SK-N-SH (cell line): ENCODE data around the gene TBC1D1. TPM values are rescaled to one million over a fixed set of nuclear protein-coding genes. Genes with fewer than 3 reads are reported as not detected.
A peak's percentile ranks its signal among the peaks of the same experiment; 100 is the strongest.

Experiments used
- CTCF ChIA-PET: fragments of 300-600, 350-600 bp; formaldehyde crosslinking; extraction: SDS; loops from one replicate; lab custom pipeline; 2021; lab: Yijun Ruan, JAX
- POLR2A ChIA-PET: fragments of 350-600 bp; sonication (Branson Sonifier 250); formaldehyde crosslinking; extraction: SDS; loops from one replicate; lab custom pipeline; 2020; ENCODE audit warnings: antibody characterized with exemption, inconsistent platforms; lab: Yijun Ruan, JAX
- DNase-seq: peaks from one replicate; pipeline ENCODE4 v3.0.0; 2012
- H2AFZ ChIP-seq: fragments of 200-600 bp; sonication (generic); 2 replicates; pipeline ENCODE4 v1.8.1; 2016; ENCODE audit warnings: antibody characterized with exemption, mild to moderate bottlenecking, low read depth
- H3F3A ChIP-seq: fragments of 200-600 bp; sonication (generic); replicated peaks from 2 replicates; pipeline ENCODE3; 2016; ENCODE audit warnings: antibody characterized with exemption, mild to moderate bottlenecking; ENCODE audit not compliant: insufficient read depth
- H3K27ac ChIP-seq, 2 experiments: fragments of 200-500 bp in 1 of 2; fragments of 200-600 bp in 1 of 2; sonication (Bioruptor generic) in 1 of 2; sonication (generic), shearing (Covaris generic) in 1 of 2; 2 replicates each; pipeline versions ENCODE4 v1.5.1 to v1.6.1; 2014 to 2016; ENCODE audit warnings: low read depth in 2 of 2, inconsistent platforms in 1 of 2, low read length in 1 of 2, mild to moderate bottlenecking in 1 of 2, mixed read lengths in 1 of 2
- H3K27me3 ChIP-seq: fragments of 200-600 bp; sonication (generic), shearing (Covaris generic); 2 replicates; pipeline ENCODE4 v1.6.1; 2016; ENCODE audit warnings: mixed run types; ENCODE audit not compliant: insufficient read depth
- H3K36me3 ChIP-seq, 2 experiments: fragments of 200-500 bp in 1 of 2; fragments of 200-600 bp in 1 of 2; sonication (Bioruptor generic) in 1 of 2; sonication (generic) in 1 of 2; replicated peaks in 1 of 2; 2 replicates each; pipeline versions ENCODE3 to v1.5.1; 2014 to 2016; ENCODE audit warnings: low read length in 1 of 2, mild to moderate bottlenecking in 1 of 2; ENCODE audit not compliant: insufficient read depth in 2 of 2, control insufficient read depth in 1 of 2
- H3K4me1 ChIP-seq, 2 experiments: fragments of 200-500 bp in 1 of 2; fragments of 200-600 bp in 1 of 2; sonication (Bioruptor generic) in 1 of 2; sonication (generic), shearing (Covaris generic) in 1 of 2; 2 replicates each; pipeline versions ENCODE4 v1.5.1 to v1.6.1; 2014 to 2016; ENCODE audit warnings: low read depth in 1 of 2, low read length in 1 of 2, mixed run types in 1 of 2; ENCODE audit not compliant: insufficient read depth in 2 of 2, control insufficient read depth in 1 of 2
- H3K4me2 ChIP-seq: fragments of 200-600 bp; sonication (generic), shearing (Covaris generic); 2 replicates; pipeline ENCODE4 v1.6.1; 2017; ENCODE audit warnings: mixed run types
- H3K4me3 ChIP-seq, 2 experiments: fragments of 200-500 bp in 1 of 2; fragments of 200-600 bp in 1 of 2; sonication (Bioruptor generic) in 1 of 2; sonication (generic), shearing (Covaris generic) in 1 of 2; 2 replicates each; pipeline versions ENCODE4 v1.5.1 to v1.8.1; 2014 to 2016; ENCODE audit warnings: low read depth in 2 of 2, inconsistent platforms in 1 of 2, low read length in 1 of 2, mild to moderate bottlenecking in 1 of 2, mixed read lengths in 1 of 2, moderate library complexity in 1 of 2
- H3K79me2 ChIP-seq: fragments of 200-600 bp; sonication (generic); 2 replicates; pipeline ENCODE4 v1.8.1; 2017; ENCODE audit warnings: mild to moderate bottlenecking; ENCODE audit not compliant: insufficient read depth
- H3K9ac ChIP-seq: fragments of 200-600 bp; sonication (generic); 2 replicates; pipeline ENCODE4 v1.6.1; 2017; ENCODE audit warnings: mixed run types
- H3K9me2 ChIP-seq: fragments of 200-600 bp; sonication (generic); 2 replicates; pipeline ENCODE4 v1.6.1; 2017; ENCODE audit warnings: mixed run types
- H3K9me3 ChIP-seq: fragments of 200-600 bp; sonication (generic); 2 replicates; pipeline ENCODE4 v1.6.1; 2017; ENCODE audit warnings: mixed run types, mild to moderate bottlenecking, moderate library complexity
- H4K20me1 ChIP-seq: fragments of 200-600 bp; sonication (generic); 2 replicates; pipeline ENCODE4 v1.6.1; 2017; ENCODE audit warnings: mild to moderate bottlenecking, mixed run types; ENCODE audit not compliant: insufficient read depth
- CHD2 ChIP-seq: fragments of 150-350 bp; IDR thresholded peaks from 2 replicates; pipeline ENCODE4 v1.6.1; 2018; ENCODE audit warnings: low read length; ENCODE audit not compliant: partially characterized antibody
- CTCF ChIP-seq: fragments of 200-600 bp; sonication (generic); IDR thresholded peaks from 2 replicates; pipeline ENCODE4 v1.6.1; 2017; ENCODE audit warnings: antibody characterized with exemption, mild to moderate bottlenecking, moderate library complexity
- ELF1 ChIP-seq: IDR thresholded peaks from 2 replicates; pipeline ENCODE4 v1.4.0; 2012
- EP300 ChIP-seq, 2 experiments: IDR thresholded peaks; 2 replicates each; pipeline versions ENCODE4 v1.4.0 to v1.6.1; 2012; ENCODE audit warnings: borderline replicate concordance in 1 of 2, low read depth in 1 of 2, low read length in 1 of 2
- EZH2phosphoT487 ChIP-seq: fragments of 200-600 bp; sonication (generic); IDR thresholded peaks from 2 replicates; pipeline ENCODE4 v1.6.1; 2017; ENCODE audit warnings: low read depth, mixed run types, mild to moderate bottlenecking, antibody characterized with exemption, moderate library complexity, borderline replicate concordance
- FOSL2 ChIP-seq: IDR thresholded peaks from 2 replicates; pipeline ENCODE4 v1.4.0; 2012; ENCODE audit warnings: low read depth, mild to moderate bottlenecking, moderate library complexity, borderline replicate concordance
- FOXM1 ChIP-seq: IDR thresholded peaks from 2 replicates; pipeline ENCODE4 v1.4.0; 2012; ENCODE audit warnings: low read depth, mild to moderate bottlenecking
- JUND ChIP-seq: IDR thresholded peaks from 2 replicates; pipeline ENCODE4 v1.4.0; 2012
- MAX ChIP-seq: IDR thresholded peaks from 2 replicates; pipeline ENCODE4 v1.4.0; 2012; ENCODE audit warnings: low read depth
- MXI1 ChIP-seq: IDR thresholded peaks from 2 replicates; pipeline ENCODE4 v1.6.1; 2012; ENCODE audit warnings: mild to moderate bottlenecking, low read depth, low read length, improper control_type of control experiment
- NFIC ChIP-seq: IDR thresholded peaks from 2 replicates; pipeline ENCODE4 v1.4.0; 2012; ENCODE audit warnings: borderline replicate concordance
- PBX3 ChIP-seq: IDR thresholded peaks from 2 replicates; pipeline ENCODE4; 2012
- POLR2AphosphoS5 ChIP-seq: IDR thresholded peaks from 2 replicates; pipeline ENCODE4 v1.6.1; 2012; ENCODE audit warnings: low read depth, low read length
- RFX5 ChIP-seq: IDR thresholded peaks from 2 replicates; pipeline ENCODE4 v1.6.1; 2012; ENCODE audit warnings: mild to moderate bottlenecking, improper control_type of control experiment, low read length
- RXRA ChIP-seq: IDR thresholded peaks from 2 replicates; pipeline ENCODE4 v1.4.0; 2012; ENCODE audit warnings: low read depth, mild to moderate bottlenecking, borderline replicate concordance
- SIN3A ChIP-seq: IDR thresholded peaks from 2 replicates; pipeline ENCODE4 v1.6.1; 2012; ENCODE audit warnings: low read depth, mild to moderate bottlenecking, low read length, moderate library complexity, borderline replicate concordance
- SMC3 ChIP-seq: IDR thresholded peaks from 2 replicates; pipeline ENCODE4 v1.6.1; 2012; ENCODE audit warnings: low read depth, low read length, improper control_type of control experiment
- TAF1 ChIP-seq: IDR thresholded peaks from 2 replicates; pipeline ENCODE4 v1.6.1; 2012; ENCODE audit warnings: low read depth, mild to moderate bottlenecking, low read length, moderate library complexity, borderline replicate concordance
- TEAD4 ChIP-seq: IDR thresholded peaks from 2 replicates; pipeline ENCODE4 v1.4.0; 2012; ENCODE audit warnings: mild to moderate bottlenecking, borderline replicate concordance; ENCODE audit not compliant: insufficient read depth
- USF1 ChIP-seq: IDR thresholded peaks from 2 replicates; pipeline ENCODE4 v1.4.0; 2012; ENCODE audit warnings: low read depth, borderline replicate concordance
- USF2 ChIP-seq: fragments of 150-350 bp; IDR thresholded peaks from 2 replicates; pipeline ENCODE4 v1.6.1; 2017; ENCODE audit warnings: antibody characterized with exemption, low read length, low read depth, borderline replicate concordance
- YY1 ChIP-seq: IDR thresholded peaks from 2 replicates; pipeline ENCODE4 v1.4.0; 2012; ENCODE audit warnings: low read depth, mild to moderate bottlenecking
- WGBS: methylation state at CpG from one replicate; pipeline ENCODE4 v1.1.6; 2017; ENCODE audit warnings: low lambda C conversion rate; 5-methylcytosine and 5-hydroxymethylcytosine counted together
- polyA plus RNA-seq, 3 experiments: library from polyadenylated mRNA; depleted of rRNA; stranded (reverse); fragments of >200 nt; gene quantifications; 2 replicates each; pipeline ENCODE4 v1.2.3, GENCODE V29; 2012

The TBC1D1 gene
- polyA plus RNA-seq, 1 of the 3 experiments (the other 2 are of a cell fraction): 29.8 TPM

- WGBS: 72% methylated on average over 1 of the region's 1 CpG
- POLR2A ChIA-PET: no interaction called here
- TF ChIP-seq SIN3A (no peak), CHD2 (no peak), SMC3 (no peak), FOXM1 (no peak), TAF1 (no peak), RFX5 (no peak), NFIC (no peak), JUND (no peak), FOSL2 (no peak), YY1 (no peak), POLR2AphosphoS5 (no peak), MXI1 (no peak)
Measured at GRCh38 chr4:37872310-37872988, 18.4 kb upstream of the TBC1D1 start.

GRCh38 chr4:37873386-37873785 is 17.5 kb upstream of the TBC1D1 start:
- H3F3A ChIP-seq: peaks cover 9% of the 10 kb centered on the region
- H3K9ac ChIP-seq: no peak overlapping the region
- TF ChIP-seq EZH2phosphoT487: no peak
- TF ChIP-seq USF2: no peak
- TF ChIP-seq RXRA: no peak
- no peak for TF ChIP-seq CTCF
- no peak for TF ChIP-seq SIN3A
- TF ChIP-seq EP300 (IDR thresholded peaks at IDR 0.05; ENCODE audit: borderline replicate concordance in 1 of 2, low read depth in 1 of 2, low read length in 1 of 2): no peak
- TF ChIP-seq MAX: no peak
- TF ChIP-seq CHD2: no peak
- TF ChIP-seq TAF1: no peak
- no peak for TF ChIP-seq PBX3
- TF ChIP-seq USF1: no peak
- TF ChIP-seq ELF1: no peak
- no peak for TF ChIP-seq TEAD4
- TF ChIP-seq, all 33 proteins: peak for 0
- Histone ChIP-seq H3K4me1 (0 out of 4 replicates have a peak, but pooled peaks cover 0 to 3% of the 10 kb centered on the region in 2 experiments), H3K36me3 (no peaks in the 10 kb centered on the region), H3K9me2 (no peaks in the 10 kb centered on the region), H4K20me1 (no peaks in the 10 kb centered on the region), H3K79me2 (no peaks in the 10 kb centered on the region), H3K27me3 (no peaks in the 10 kb centered on the region), H2AFZ (no peak overlapping the region), H3K4me2 (no peak overlapping the region), H3K9me3 (no peaks in the 10 kb centered on the region), H3K4me3 (no peak overlapping the region), H3K27ac (no peak overlapping the region)
- DNase-seq: no peak
- POLR2A ChIA-PET: no interaction called here
- 91% methylated on average over 1 of the region's 1 CpG for WGBS
- CTCF ChIA-PET: no interaction called here

More at GRCh38 chr4:37872310-37872988, 18.4 kb upstream of the TBC1D1 start:
- Histone ChIP-seq H3K9me2 (no peaks in the 10 kb centered on the region), H4K20me1 (no peaks in the 10 kb centered on the region), H3K4me2 (no peak overlapping the region), H3K9ac (no peak overlapping the region), H3K4me3 (no peak overlapping the region), H2AFZ (0 out of 2 replicates have a peak overlapping the region, but pooled peaks have one; percentile 25), H3K9me3 (no peaks in the 10 kb centered on the region), H3K27me3 (no peaks in the 10 kb centered on the region), H3K27ac (no peak overlapping the region), H3K4me1 (0 out of 4 replicates have a peak, but pooled peaks cover 0 to 3% of the 10 kb centered on the region in 2 experiments), H3K79me2 (no peaks in the 10 kb centered on the region), H3K36me3 (no peaks in the 10 kb centered on the region), H3F3A (peaks cover 9% of the 10 kb centered on the region)
- CTCF ChIA-PET: interaction anchor here (0.6 to 0.8 kb wide), 2 partner anchors 18 to 70 kb away, joined by 3 read pairs; partner anchors contain the start of gene TBC1D1
- DNase-seq: no peak
